ENCODE data around the gene AMMECR1. TPM values are rescaled to one million over a fixed set of nuclear protein-coding genes. Genes with fewer than 3 reads are reported as not detected.

The AMMECR1 gene
- polyA plus RNA-seq, 3 donors = 2.1 to 3.3 (median 2.9) TPM

DNA sequence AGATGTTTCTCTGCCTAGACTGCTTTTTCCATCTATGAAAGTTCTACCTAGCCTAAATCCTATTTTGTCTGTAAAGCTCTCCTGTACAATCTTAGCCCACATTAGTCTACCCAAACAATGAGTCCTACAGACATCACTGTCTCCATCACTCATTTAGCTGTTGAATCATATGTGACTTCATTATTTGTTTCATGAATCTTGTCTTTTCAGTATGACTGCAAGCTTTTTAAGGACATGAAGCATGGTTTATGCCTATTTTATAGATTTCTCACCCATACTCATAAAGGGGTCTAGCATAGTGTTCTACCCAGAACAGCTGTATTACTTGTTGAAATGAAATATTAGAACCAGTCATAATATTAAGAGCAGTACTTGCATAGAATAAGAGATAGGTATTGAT is 13.0 kb downstream of the AMMECR1 start:
- TF ChIP-seq, protein P1, sequence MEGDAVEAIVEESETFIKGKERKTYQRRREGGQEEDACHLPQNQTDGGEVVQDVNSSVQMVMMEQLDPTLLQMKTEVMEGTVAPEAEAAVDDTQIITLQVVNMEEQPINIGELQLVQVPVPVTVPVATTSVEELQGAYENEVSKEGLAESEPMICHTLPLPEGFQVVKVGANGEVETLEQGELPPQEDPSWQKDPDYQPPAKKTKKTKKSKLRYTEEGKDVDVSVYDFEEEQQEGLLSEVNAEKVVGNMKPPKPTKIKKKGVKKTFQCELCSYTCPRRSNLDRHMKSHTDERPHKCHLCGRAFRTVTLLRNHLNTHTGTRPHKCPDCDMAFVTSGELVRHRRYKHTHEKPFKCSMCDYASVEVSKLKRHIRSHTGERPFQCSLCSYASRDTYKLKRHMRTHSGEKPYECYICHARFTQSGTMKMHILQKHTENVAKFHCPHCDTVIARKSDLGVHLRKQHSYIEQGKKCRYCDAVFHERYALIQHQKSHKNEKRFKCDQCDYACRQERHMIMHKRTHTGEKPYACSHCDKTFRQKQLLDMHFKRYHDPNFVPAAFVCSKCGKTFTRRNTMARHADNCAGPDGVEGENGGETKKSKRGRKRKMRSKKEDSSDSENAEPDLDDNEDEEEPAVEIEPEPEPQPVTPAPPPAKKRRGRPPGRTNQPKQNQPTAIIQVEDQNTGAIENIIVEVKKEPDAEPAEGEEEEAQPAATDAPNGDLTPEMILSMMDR (IDR thresholded peaks at IDR 0.05) = no peak
- peaks cover 2% of the 10 kb centered on the region for H3K4me1 Mint-ChIP-seq
- Histone ChIP-seq H3K36me3 (replicated peaks in 1 of 2; ENCODE audit: control insufficient read depth in 1 of 2, insufficient read depth in 2 of 2, low read length in 2 of 2) (no peaks in the 10 kb centered on the region), H3K4me2 (replicated peaks; ENCODE audit: extremely low read depth, low read length, poor library complexity, severe bottlenecking) (no peak overlapping the region), H3K4me3 (replicated peaks in 1 of 3; ENCODE audit: low read depth in 2 of 3, low read length in 3 of 3) (no peak overlapping the region), H3K27me3 (ENCODE audit: control insufficient read depth in 2 of 2, insufficient read depth in 2 of 2, low read length in 2 of 2) (peaks cover 0 to 3% of the 10 kb centered on the region in 2 donors), H3K9me3 (replicated peaks in 1 of 2; ENCODE audit: control insufficient read depth in 1 of 2, insufficient read depth in 1 of 2, low read length in 2 of 2) (no peaks in the 10 kb centered on the region), H2AFZ (ENCODE audit: insufficient read depth, low read depth, low read length, poor library complexity, severe bottlenecking) (no peak overlapping the region), H3K9ac (ENCODE audit: insufficient read depth, low read length, poor library complexity, severe bottlenecking) (no peak overlapping the region), H3K79me2 (ENCODE audit: insufficient read depth, low read length) (peaks cover 7% of the 10 kb centered on the region), H3K27ac (ENCODE audit: low read depth in 1 of 2, low read length in 2 of 2) (no peak overlapping the region), H4K20me1 (ENCODE audit: insufficient read depth, low read length) (peaks cover 4% of the 10 kb centered on the region), H3K4me1 (ENCODE audit: control insufficient read depth in 1 of 2, insufficient read depth in 2 of 2, low read length in 2 of 2) (no peaks in the 10 kb centered on the region)
- H3K27me3 Mint-ChIP-seq (ENCODE audit: low read depth in 3 of 3) = no peaks in the 10 kb centered on the region
- no peak overlapping the region for H3K27ac Mint-ChIP-seq
- peaks cover 3% of the 10 kb centered on the region in 2 donors for H3K36me3 Mint-ChIP-seq
- H3K4me3 Mint-ChIP-seq = no peak overlapping the region
- no peak for DNase-seq
- intact Hi-C loops (cut with micrococcal nuclease) = no loop called here
- peaks cover 0 to 2% (median 0%) of the 10 kb centered on the region in 7 donors for H3K9me3 Mint-ChIP-seq

DNA sequence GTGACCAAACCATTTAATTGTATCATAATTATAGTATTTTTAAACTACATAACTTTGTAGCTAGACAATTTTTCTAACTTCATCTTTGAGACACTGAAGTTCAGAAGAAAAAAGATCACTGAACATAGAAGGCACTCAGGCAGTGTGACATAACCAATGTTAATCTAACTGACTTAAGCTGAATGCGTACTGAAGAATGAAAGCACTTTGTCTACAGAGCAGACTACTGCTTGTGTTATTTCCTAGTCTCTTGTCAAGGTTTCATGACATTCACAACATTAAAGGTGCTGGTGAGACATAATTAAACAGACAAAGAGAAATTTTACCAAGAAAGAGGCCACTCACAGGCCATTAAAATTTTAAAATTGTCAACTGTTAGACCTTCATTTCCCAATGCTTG is 13.5 kb downstream of the AMMECR1 start:
- Mint-ChIP-seq H3K4me3 (no peak overlapping the region), H3K9me3 (peaks cover 0 to 2% (median 0%) of the 10 kb centered on the region in 7 donors), H3K27me3 (ENCODE audit: low read depth in 3 of 3) (no peaks in the 10 kb centered on the region), H3K36me3 (peaks cover 3% of the 10 kb centered on the region in 2 donors), H3K4me1 (peaks cover 2% of the 10 kb centered on the region), H3K27ac (no peak overlapping the region)
- Histone ChIP-seq H3K4me3 (replicated peaks in 1 of 3; ENCODE audit: low read depth in 2 of 3, low read length in 3 of 3) (no peak overlapping the region), H3K36me3 (replicated peaks in 1 of 2; ENCODE audit: control insufficient read depth in 1 of 2, insufficient read depth in 2 of 2, low read length in 2 of 2) (no peaks in the 10 kb centered on the region), H3K4me2 (replicated peaks; ENCODE audit: extremely low read depth, low read length, poor library complexity, severe bottlenecking) (no peak overlapping the region), H3K27me3 (ENCODE audit: control insufficient read depth in 2 of 2, insufficient read depth in 2 of 2, low read length in 2 of 2) (peaks cover 0 to 3% of the 10 kb centered on the region in 2 donors), H3K9ac (ENCODE audit: insufficient read depth, low read length, poor library complexity, severe bottlenecking) (no peak overlapping the region), H3K79me2 (ENCODE audit: insufficient read depth, low read length) (peaks cover 7% of the 10 kb centered on the region), H3K9me3 (replicated peaks in 1 of 2; ENCODE audit: control insufficient read depth in 1 of 2, insufficient read depth in 1 of 2, low read length in 2 of 2) (no peaks in the 10 kb centered on the region), H4K20me1 (ENCODE audit: insufficient read depth, low read length) (peaks cover 3% of the 10 kb centered on the region), H2AFZ (ENCODE audit: insufficient read depth, low read depth, low read length, poor library complexity, severe bottlenecking) (no peak overlapping the region), H3K27ac (ENCODE audit: low read depth in 1 of 2, low read length in 2 of 2) (no peak overlapping the region), H3K4me1 (ENCODE audit: control insufficient read depth in 1 of 2, insufficient read depth in 2 of 2, low read length in 2 of 2) (no peaks in the 10 kb centered on the region)
- WGBS (ENCODE audit: insufficient coverage) = no CpG with 5 or more reads among the region's 1 CpG
- DNase-seq = no peak
- TF ChIP-seq, protein P1 (IDR thresholded peaks at IDR 0.05) = no peak
- intact Hi-C loops (cut with micrococcal nuclease) = no loop called here

Measured in CD14-positive monocyte (primary cell).